Neural progenitor cell (in vitro differentiated cells): ENCODE data around the gene NCF4.

Experiments used
- CTCF ChIP-seq: fragments of 200-600 bp; sonication (generic); IDR thresholded peaks from 2 replicates; pipeline ENCODE4 v1.5.1; 2017; ENCODE audit warnings: antibody characterized with exemption, mild to moderate bottlenecking
- EZH2 ChIP-seq: fragments of 200-600 bp; sonication (generic); IDR thresholded peaks from 2 replicates; pipeline ENCODE4 v1.6.1; 2017; ENCODE audit warnings: antibody characterized with exemption, mild to moderate bottlenecking, moderate library complexity
- EZH2phosphoT487 ChIP-seq: fragments of 200-600 bp; sonication (generic); IDR thresholded peaks from 2 replicates; pipeline ENCODE4 v1.6.1; 2017; ENCODE audit warnings: antibody characterized with exemption

DNA sequence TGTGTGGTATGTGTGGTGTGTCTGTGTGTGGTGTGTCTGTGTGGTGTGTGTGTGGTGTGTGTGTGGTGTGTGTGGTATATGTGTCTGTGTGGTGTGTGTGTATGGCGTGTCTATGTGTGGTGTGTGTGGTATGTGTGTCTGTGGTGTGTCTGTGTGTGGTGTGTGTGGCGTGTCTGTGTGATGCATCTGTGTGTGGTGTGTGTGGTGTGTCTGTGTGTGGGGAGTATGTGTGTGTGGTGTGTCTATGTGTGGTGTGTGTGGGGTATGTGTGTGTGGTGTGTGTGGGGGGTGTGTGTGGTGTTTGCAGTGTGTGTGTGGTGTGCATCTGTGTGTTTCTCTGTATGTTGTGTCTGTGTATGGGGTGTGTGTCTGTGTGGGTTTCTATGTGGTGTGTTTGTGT, 36.2 kb upstream of the NCF4 start:
- TF ChIP-seq CTCF (no peak), EZH2 (no peak), EZH2phosphoT487 (no peak)
